PFSK-1 (cell line): ENCODE results near the gene NLK.

Experiments used
- FOXP2 ChIP-seq: optimal IDR thresholded peaks from 2 replicates; pipeline ENCODE3; 2011; ENCODE audit warnings: borderline replicate concordance, control low read depth, inconsistent platforms; ENCODE audit not compliant: insufficient read depth; ENCODE audit errors: extremely low read length, extremely low read depth
- POLR2AphosphoS5 ChIP-seq: IDR thresholded peaks from 2 replicates; pipeline ENCODE4 v1.6.1; 2012; ENCODE audit warnings: low read depth, mild to moderate bottlenecking, control low read depth, low read length, moderate library complexity
- SIN3A ChIP-seq: IDR thresholded peaks from 2 replicates; pipeline ENCODE4 v1.6.1; 2012; ENCODE audit warnings: mild to moderate bottlenecking, low read length, moderate library complexity, borderline replicate concordance; ENCODE audit not compliant: insufficient read depth
- TAF1 ChIP-seq: IDR thresholded peaks from 2 replicates; pipeline ENCODE4 v1.6.1; 2012; ENCODE audit warnings: low read length, control low read depth, borderline replicate concordance; ENCODE audit not compliant: insufficient read depth
- TF ChIP-seq, protein P1 (sequence below), 2 experiments: IDR thresholded peaks; 2 replicates each; pipeline versions ENCODE4 v1.6.1 to v1.8.0; 2011 to 2012; ENCODE audit warnings: low read depth in 2 of 2, low read length in 2 of 2, control low read depth in 1 of 2, inconsistent platforms in 1 of 2, mild to moderate bottlenecking in 1 of 2, moderate library complexity in 1 of 2; ENCODE audit not compliant: insufficient read depth in 1 of 2

NLK gene

DNA sequence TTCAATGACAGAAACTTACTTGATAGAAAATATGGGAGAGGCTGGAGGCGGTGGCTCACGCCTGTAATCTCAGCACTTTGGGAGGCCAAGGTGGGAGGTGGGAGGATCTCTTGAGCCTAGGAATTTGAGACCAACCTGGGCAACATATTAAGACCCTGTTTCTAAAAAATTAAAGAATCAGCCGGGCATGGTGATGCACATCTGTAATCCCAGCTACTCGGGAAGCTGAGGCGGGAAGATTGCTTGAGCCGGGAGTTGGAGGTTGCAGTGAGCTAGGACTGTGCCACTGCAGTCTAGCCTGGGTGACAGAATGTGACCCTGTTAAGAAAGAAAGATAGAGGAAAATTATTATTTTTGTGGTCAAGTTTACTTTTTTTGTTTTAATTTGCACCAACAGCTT, 2.1 kb upstream of the NLK start:
- TF ChIP-seq FOXP2, result no peak
- no peak for TF ChIP-seq SIN3A

DNA sequence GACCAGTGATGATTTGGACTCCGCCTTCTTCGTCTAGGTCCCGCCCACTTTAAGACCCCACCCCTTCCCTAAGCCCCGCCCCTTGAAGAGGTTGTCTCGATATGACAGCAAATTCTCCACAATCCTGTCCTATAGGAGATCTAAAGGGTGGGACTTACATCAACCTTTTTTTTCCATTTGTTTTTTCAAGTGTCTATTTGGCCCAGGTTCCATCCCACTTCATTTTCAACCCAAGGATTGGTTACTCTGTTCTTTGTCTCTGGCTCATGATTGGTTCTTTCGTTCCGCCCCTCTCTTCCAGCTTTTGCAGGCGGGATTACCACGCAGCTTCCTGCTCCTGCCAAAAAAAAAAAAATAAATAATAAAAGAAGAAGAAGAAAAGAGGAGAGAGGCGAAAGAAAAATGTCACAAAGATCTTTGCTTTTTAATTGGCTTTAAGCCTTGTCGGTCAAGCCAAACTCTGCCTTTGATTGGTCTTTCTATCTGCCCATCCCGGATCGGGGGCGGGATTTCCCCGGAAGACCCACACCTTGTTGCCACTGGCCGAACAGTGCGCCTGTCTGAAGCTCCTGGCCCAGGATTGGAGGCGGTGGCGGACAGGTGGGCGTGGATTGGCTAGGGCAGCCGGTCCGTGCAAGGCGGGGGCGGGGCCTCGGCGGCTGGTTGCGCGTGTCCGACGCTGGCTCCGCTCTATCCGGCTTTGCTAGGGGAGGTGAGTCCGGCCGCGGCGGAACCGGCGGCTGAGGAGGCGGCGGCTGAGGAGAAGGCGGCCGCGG, 1.2 kb upstream of the NLK start:
- TF ChIP-seq POLR2AphosphoS5 (peak; percentile 84), FOXP2 (peak; percentile 77), SIN3A (peak; percentile 22; the same call in 1 of the 2 replicates), TAF1 (peak; percentile 75; the same call in 1 of the 2 replicates)
- TF ChIP-seq, protein P1, sequence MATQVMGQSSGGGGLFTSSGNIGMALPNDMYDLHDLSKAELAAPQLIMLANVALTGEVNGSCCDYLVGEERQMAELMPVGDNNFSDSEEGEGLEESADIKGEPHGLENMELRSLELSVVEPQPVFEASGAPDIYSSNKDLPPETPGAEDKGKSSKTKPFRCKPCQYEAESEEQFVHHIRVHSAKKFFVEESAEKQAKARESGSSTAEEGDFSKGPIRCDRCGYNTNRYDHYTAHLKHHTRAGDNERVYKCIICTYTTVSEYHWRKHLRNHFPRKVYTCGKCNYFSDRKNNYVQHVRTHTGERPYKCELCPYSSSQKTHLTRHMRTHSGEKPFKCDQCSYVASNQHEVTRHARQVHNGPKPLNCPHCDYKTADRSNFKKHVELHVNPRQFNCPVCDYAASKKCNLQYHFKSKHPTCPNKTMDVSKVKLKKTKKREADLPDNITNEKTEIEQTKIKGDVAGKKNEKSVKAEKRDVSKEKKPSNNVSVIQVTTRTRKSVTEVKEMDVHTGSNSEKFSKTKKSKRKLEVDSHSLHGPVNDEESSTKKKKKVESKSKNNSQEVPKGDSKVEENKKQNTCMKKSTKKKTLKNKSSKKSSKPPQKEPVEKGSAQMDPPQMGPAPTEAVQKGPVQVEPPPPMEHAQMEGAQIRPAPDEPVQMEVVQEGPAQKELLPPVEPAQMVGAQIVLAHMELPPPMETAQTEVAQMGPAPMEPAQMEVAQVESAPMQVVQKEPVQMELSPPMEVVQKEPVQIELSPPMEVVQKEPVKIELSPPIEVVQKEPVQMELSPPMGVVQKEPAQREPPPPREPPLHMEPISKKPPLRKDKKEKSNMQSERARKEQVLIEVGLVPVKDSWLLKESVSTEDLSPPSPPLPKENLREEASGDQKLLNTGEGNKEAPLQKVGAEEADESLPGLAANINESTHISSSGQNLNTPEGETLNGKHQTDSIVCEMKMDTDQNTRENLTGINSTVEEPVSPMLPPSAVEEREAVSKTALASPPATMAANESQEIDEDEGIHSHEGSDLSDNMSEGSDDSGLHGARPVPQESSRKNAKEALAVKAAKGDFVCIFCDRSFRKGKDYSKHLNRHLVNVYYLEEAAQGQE (IDR thresholded peaks at IDR 0.05; ENCODE audit: insufficient read depth in 1 of 2, low read depth in 2 of 2, low read length in 2 of 2), result no peak

DNA sequence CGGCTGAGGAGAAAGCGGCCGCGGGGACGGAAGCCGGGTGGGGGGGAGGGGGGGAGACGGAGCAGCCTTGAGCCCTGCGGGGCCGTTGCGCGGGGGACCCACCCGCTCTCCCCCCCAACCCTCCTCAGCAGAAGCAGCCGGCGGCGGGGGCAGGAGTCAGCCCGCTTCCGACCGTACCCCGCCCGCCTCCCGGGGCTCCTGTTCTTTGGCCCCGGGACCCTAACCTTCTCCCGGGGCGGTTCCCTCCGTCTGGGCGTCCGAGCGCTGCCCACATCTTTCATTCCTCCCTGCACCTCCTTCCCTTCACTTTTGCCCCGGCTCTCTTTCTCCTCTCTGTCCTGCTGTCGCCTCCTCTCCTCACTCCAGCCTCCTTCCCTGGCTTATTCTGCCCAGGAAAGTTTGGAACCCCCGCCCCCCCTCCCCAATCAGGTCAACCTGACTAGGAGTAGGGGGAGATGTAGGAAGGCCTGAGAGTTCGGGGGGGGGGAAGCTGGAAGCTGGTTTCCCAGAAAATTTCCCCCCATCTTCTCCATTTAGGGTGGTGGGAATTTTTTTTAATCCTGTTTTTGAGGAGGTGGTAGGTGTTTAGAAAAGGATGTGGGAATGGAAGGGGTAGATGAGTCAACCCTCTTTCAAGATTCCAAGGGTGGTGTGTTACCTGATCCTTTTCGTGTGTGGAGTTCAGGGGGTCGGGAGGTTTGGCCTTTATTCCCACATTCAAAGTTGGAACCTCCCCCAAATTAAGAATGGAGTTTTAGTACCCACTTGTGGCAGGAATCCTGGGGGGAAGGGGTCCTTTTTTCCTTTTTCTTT, 427 bp upstream of the NLK start:
- TF ChIP-seq TAF1, result no peak
- TF ChIP-seq FOXP2, result no peak
- TF ChIP-seq SIN3A, result no peak
- TF ChIP-seq, protein P1 (IDR thresholded peaks at IDR 0.05; ENCODE audit: insufficient read depth in 1 of 2, low read depth in 2 of 2, low read length in 2 of 2), result no peak
- TF ChIP-seq POLR2AphosphoS5, result no peak

DNA sequence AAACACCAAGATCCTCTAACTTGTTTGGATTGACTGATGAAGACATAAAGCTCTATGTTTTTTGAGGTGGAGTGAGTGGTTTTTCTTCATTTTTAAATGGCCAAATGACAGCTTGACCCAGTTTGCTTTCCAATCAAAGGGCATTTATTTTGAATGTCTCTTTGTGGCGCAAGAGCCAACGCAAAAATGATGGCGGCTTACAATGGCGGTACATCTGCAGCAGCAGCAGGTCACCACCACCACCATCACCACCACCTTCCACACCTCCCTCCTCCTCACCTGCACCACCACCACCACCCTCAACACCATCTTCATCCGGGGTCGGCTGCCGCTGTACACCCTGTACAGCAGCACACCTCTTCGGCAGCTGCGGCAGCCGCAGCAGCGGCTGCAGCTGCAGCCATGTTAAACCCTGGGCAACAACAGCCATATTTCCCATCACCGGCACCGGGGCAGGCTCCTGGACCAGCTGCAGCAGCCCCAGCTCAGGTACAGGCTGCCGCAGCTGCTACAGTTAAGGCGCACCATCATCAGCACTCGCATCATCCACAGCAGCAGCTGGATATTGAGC, 329 bp downstream of the NLK start:
- no peak for TF ChIP-seq SIN3A
- TF ChIP-seq FOXP2, result no peak
- TF ChIP-seq, protein P1 (IDR thresholded peaks at IDR 0.05; ENCODE audit: insufficient read depth in 1 of 2, low read depth in 2 of 2, low read length in 2 of 2), result no peak
- no peak for TF ChIP-seq POLR2AphosphoS5
- no peak for TF ChIP-seq TAF1

DNA sequence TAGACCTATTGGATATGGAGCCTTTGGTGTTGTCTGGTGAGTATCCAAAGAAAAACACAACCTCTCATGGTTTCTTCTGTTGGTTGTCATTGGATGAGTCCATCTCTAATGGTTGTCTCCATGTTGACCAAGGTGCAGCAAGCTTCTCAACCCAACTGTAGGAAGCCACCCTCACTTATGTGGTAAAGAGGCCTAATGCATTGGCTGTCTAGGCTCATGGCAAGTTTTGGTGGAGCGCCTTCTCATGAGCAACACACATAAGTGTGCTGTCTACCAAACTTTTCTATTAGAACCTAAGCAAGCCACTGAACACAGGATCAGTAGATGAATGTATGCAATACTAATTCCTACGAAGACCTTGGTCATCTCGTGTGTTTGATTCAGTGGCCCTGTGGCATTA, 819 bp downstream of the NLK start:
- TF ChIP-seq FOXP2 (no peak), POLR2AphosphoS5 (no peak), TAF1 (no peak), SIN3A (no peak)
- TF ChIP-seq, protein P1 (IDR thresholded peaks at IDR 0.05; ENCODE audit: insufficient read depth in 1 of 2, low read depth in 2 of 2, low read length in 2 of 2), result no peak
